D721Med (cell line): Measurements from ENCODE around the gene TGM2.

ENCODE experiments used
- DNase-seq: peaks from one replicate; pipeline ENCODE4 v3.0.0; 2011; ENCODE audit warnings: low spot score; ENCODE audit not compliant: insufficient read length
- FAIRE-seq: peaks from 2 replicates; lab custom pipeline; 2011; peaks lifted over from hg19 to GRCh38; lab: Jason Lieb, UNC
- TF ChIP-seq, protein P1 (sequence below): IDR thresholded peaks from 2 replicates; pipeline ENCODE4 v1.5.1; 2012; ENCODE audit warnings: mild to moderate bottlenecking, control low read depth; ENCODE audit not compliant: insufficient read depth; ENCODE audit errors: missing control alignments

The TGM2 gene

DNA sequence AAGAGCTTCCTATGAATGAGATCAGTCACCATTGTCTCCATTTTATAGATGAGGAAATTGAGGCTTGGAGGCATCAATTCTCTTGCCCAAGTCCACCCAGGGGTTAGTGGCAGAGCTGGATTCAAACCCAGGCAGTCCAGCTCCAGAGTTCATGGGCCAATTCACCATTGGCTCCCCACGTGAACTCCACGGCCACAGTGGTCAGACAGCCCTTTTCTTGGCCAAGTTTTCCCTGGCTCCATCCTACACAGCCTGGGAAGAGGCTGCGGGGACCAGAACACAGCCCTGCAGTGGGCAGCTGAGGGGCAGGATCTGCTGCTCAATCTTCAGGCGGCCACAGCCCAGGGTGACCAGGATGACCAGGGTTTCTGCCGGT, 20.5 kb downstream of the TGM2 start:
- DNase-seq, result no peak
- FAIRE-seq, result no peak
- TF ChIP-seq, protein P1, sequence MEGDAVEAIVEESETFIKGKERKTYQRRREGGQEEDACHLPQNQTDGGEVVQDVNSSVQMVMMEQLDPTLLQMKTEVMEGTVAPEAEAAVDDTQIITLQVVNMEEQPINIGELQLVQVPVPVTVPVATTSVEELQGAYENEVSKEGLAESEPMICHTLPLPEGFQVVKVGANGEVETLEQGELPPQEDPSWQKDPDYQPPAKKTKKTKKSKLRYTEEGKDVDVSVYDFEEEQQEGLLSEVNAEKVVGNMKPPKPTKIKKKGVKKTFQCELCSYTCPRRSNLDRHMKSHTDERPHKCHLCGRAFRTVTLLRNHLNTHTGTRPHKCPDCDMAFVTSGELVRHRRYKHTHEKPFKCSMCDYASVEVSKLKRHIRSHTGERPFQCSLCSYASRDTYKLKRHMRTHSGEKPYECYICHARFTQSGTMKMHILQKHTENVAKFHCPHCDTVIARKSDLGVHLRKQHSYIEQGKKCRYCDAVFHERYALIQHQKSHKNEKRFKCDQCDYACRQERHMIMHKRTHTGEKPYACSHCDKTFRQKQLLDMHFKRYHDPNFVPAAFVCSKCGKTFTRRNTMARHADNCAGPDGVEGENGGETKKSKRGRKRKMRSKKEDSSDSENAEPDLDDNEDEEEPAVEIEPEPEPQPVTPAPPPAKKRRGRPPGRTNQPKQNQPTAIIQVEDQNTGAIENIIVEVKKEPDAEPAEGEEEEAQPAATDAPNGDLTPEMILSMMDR, result no peak

DNA sequence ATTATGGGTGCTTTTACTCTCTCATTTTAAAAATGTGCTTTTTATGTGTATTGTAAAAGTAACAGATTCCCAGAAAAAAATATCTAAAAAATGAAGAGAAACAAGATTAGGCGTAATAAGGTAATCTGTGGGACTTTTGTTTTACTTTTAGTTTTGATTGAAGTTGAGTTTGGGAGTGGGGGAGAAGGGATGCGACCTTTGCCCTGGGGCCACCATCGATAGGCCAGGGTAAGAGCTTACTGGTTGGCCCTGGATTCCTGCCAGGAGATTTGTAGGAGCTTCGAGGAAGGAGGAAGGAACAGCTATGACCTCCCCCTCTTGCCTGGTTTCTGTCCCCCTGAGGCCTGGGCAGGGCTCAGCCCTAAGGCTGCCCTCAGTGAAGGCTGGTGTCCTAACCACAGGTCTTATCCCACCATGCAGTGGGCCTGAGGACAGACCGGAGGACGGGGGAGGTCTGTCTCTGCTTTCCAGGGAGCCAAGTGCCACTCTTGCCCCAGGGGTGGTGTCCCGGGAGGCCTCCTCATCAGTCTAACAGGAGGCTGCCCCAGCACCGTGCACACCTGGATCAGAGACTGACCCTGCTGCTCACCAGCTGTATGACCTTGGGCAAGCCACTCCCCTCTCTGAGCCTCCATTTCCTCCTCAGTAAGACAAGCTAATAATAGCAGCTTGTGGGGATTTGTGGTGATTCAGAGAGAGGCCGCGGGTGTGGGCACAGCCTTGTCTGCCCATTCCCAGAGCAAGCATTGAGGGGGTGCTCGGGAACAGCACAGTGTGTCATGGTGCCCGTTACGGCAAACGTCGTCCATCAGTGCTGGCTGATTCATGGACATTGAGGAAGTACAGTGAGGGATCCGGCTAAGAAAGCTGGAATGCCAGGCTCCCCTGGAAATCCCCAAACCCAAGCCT, 21.2 kb downstream of the TGM2 start:
- no peak for DNase-seq
- no peak for FAIRE-seq
- TF ChIP-seq, protein P1, result no peak

DNA sequence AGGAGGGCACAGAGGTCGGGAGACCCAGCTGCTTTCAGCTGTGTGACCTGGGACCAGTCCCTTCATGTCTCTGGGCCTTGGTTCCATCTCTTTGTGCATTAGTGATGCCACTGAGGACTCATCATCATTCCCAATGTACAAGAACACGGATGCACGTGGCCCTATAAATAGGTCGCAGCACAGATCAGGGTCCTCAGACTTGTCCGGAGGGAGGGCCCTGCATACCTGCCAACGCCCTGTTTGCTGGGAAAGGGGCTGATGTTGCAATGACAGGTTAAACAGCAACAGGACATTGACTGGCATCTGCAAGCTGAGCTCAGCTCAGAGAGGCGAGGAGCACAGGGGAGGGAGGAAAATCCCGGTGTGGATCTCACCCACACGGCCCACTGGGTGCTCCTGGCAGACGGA, 21.8 kb downstream of the TGM2 start:
- DNase-seq, result no peak
- TF ChIP-seq, protein P1, result no peak
- FAIRE-seq, result no peak

DNA sequence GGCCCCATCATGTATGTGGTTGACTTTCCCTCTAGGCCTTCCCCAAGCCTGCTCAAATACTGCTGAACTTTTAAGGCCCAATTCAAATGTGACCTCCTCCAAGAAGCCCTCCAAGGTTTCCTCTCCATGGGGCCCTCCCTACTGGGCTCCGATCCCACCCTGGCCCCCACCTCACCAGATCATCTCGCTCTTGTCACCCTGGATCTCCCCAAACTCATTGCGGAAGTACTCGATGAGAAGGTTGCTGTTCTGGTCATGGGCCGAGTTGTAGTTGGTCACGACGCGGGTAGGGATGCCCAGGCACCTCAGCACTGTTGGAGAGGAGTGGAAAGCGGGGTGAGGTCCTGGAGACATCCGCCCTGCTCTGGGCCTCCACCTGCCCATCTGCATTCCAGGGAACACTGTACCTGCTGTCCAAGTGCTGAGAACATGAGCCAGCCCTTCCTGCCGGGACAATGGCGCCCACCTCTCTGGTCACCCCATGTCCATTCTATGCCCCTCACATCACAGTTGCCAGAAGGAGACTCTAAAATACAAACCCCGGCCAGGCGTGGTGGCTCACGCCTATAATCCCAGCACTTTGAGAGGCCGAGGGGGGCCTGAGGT, 23.1 kb downstream of the TGM2 start:
- no peak for FAIRE-seq
- TF ChIP-seq, protein P1, result no peak
- DNase-seq, result no peak

DNA sequence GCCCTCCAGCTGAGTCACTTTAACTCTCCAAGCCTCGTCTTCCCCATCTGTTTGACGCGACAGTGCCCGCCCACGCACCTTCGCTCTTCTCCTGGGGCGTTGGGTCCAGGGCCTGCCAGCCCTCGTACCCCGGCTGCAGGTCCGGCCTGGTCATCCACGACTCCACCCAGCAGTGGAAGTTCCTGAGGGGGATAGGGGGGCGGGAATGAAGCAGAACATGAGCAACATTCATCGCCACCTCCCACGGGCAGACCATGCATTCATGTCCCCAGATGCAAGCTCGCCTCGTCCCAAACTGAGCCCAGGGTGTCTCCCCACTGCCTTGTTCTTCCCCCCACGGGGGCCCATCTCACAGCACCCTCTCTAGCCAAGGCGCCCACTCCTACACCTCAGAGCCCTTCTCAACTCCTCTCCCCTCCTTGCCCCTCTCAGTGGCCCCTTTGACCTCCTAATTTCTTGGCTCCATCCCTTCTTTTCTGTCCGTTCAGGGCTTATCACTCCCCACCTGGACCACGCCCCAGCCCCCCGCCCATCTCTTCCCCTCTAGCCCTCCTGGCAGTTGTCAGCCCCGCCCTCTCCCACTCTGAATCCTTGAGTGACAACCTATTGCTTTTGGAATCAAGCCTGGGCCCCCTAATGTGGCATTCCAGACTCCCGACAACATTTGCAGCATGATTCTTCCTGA, 23.7 kb downstream of the TGM2 start:
- TF ChIP-seq, protein P1, result no peak
- FAIRE-seq, result no peak
- no peak for DNase-seq

DNA sequence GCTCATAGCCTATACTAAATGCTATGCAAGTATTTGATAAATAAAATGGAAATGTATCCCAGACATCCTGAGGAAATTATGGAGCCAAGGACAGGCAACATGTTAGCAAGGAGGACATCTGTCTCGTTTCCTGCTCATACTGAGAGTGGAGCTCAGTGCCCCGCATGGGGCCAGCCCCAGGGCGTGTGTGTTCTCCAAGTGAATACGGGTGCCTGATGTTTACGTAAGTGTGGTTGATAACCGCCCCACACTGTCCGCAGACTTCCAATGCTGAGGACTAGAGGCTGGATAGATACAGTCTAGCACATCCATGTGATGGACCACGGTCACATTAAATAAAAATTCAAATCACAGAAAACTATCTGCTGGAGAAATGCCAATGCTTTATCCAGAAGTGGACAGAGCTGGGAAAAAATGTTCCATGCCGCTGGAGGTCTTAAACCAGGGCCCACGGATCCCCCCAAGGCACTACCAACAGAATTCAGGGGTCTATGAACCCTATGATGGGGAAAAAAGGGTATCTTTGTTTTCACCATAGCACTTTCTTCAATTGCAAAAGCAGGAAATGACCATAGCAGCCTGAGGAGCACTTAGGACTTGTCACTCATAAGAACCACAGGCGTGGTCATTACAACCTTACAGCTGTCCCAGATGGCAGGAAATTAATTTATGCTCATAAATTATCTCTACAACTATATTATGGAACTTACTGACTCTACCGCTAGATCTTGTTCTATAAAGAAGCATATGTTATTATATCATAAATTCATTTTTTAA, 24.9 kb downstream of the TGM2 start:
- TF ChIP-seq, protein P1, result no peak
- no peak for FAIRE-seq
- DNase-seq, result no peak
